COLO668 (cell line): ENCODE data around the gene MRPS22.
A peak's percentile ranks its signal among the peaks of the same experiment; 100 is the strongest.

Experiments used
- DNase-seq: peaks from one replicate; lab custom pipeline; 2025; ENCODE audit not compliant: unreplicated experiment; lab: John Stamatoyannopoulos, UW

The MRPS22 gene

GRCh38 chr3:139311557-139311956 lies 32.3 kb upstream of the MRPS22 start:
- DNase-seq: no peak

- no peak for DNase-seq
Measured at GRCh38 chr3:139312416-139312815, 31.4 kb upstream of the MRPS22 start.

GRCh38 chr3:139312959-139313358 lies 30.9 kb upstream of the MRPS22 start:
- no peak for DNase-seq

DNA sequence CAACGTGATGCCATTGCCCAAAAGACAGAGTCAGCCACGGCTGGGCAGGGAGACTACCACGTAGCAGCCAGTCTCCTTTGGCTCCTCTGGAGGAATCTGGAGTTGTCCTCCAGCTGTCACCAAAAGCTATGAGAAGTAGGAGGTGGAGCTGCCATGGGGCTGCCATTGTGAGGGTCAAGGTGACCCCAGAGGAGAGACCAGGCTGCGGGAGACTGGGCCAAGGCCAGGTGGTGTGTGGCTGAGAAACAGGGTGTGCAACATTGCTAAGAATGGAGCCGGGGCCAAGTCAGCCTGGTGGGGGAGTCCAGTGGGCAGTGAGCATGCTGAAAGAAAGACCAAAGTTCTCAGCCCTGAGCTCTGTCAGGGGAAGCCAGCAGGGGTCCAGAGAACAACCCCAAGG lies 29.9 kb upstream of the MRPS22 start:
- no peak for DNase-seq

DNA sequence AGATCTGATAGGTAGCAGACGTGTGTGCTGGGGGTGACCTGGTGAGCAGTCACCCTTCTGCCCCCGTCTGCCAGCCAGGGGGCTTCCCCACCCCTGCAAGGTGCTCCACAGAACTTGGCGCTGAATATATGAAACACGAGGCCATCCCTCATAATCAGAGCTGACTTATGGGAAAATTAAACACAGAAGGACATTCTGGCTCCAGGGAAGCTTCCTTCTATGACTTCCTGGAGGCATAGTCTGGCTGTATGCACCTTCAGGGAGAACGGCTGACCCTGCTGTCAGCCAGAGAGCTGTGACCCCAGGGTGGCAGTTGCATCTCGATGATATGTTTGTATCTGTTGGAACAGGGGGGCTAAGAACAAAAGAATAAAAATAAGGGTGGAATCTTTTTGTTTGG lies 26.6 kb upstream of the MRPS22 start:
- DNase-seq: no peak

DNA sequence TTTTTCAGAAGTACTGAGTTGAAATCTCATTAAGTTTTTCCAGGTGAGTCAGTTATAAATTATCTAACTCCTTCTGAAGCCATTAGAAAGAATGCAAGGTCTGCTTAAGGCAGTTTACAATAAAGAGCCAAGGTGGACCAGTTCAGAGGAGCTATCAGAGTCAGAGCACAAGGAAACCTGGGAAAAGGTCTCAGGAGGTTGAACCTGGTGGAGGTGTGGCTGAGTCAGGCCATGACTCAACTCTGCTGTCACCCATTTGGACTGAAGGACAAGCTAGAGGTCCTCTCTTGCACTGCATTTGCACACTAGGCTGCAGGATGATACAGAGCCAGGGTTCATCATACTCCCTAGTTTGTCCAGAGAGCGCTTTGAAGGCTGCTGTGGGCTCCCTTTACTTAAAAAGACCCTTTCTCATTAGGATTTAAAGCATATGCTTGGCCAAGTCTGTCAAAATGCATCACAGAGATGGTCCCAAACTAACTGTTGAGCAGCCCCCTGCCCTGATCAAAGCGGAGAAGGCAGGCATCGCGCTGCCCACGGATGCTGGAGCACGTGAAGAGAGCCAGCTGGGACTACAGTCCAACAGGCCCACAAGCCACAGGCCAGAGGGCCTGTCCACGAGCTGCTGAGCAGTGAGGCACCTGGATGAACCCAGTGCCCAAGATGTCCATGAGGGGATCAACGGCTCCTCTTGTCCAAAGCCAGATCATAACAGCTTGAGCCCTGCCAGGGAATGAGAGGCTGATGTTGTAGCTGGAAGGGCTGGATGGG lies 26.0 kb upstream of the MRPS22 start:
- no peak for DNase-seq

DNA sequence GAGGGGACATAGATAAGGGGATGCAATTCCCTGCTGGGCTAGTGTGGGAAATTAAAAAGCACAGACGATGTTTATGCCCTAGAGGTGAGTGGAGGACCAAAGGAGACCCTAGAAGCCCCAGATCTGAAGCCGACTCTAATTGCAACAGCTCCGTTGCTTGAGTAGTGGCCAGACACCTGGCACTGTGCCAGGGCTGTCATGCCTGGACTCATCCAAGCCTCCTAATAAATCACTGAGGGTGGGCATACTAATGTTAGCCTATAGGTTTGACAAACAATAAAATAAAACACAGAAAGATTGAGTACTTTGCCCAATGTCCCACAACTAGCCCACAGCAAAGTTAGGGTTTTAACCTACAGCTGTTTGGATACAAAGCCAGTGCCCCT lies 25.4 kb upstream of the MRPS22 start:
- peak; percentile 32 for DNase-seq

- DNase-seq: no peak
Measured at GRCh38 chr3:139318826-139319225, 25.0 kb upstream of the MRPS22 start.

- no peak for DNase-seq
Measured at GRCh38 chr3:139319428-139320402, 24.1 kb upstream of the MRPS22 start.

- DNase-seq: no peak
Measured at GRCh38 chr3:139320551-139321309, 23.1 kb upstream of the MRPS22 start.

- no peak for DNase-seq
Measured at GRCh38 chr3:139322346-139322745, 21.5 kb upstream of the MRPS22 start.

- DNase-seq: no peak
Measured at GRCh38 chr3:139323146-139323545, 20.7 kb upstream of the MRPS22 start.

- DNase-seq: no peak
Measured at GRCh38 chr3:139324456-139324855, 19.4 kb upstream of the MRPS22 start.

DNA sequence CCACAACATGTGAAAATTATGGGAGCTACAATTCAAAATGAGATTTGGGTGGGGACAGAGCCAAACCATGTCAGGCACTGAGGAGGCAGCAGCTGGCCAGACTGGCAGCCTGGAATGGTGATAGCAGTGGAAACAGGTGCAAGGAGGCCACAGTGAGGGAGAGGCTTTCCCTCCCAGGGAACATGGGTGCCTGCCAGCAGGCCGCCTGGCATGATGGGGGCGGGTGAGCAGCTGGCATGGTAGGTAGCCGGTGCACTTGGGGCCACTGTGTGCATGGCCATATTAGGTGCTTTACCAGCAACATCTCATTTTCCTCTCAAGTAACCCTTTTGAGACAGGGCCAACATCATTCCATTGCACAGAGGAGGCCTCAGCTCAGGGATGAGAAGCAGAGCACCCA lies 18.3 kb upstream of the MRPS22 start:
- no peak for DNase-seq

DNA sequence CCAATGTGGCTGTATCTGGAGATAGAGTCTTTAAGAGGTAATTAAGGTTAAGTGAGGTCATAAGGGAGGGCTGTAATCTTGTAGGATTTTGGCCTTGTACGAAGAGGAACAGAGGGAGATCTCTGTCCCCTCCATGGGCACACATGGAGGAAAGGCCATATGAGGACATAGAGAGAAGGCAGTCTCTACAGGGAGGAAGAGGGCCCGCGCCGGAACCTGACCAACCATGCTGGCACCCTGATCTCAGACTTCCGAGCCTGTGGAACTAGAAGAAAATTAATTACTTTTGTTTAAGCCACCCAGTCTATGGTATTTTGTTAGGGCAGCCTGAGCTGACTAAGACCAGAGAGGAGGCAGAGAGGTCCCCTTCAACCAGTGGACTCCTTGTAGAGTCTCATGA lies 17.7 kb upstream of the MRPS22 start:
- DNase-seq: no peak

GRCh38 chr3:139326707-139327106 lies 17.1 kb upstream of the MRPS22 start:
- DNase-seq: no peak

GRCh38 chr3:139327231-139327630 lies 16.6 kb upstream of the MRPS22 start:
- DNase-seq: no peak

GRCh38 chr3:139327861-139328260 lies 16.0 kb upstream of the MRPS22 start:
- no peak for DNase-seq

GRCh38 chr3:139328356-139328755 lies 15.5 kb upstream of the MRPS22 start:
- DNase-seq: no peak

DNA sequence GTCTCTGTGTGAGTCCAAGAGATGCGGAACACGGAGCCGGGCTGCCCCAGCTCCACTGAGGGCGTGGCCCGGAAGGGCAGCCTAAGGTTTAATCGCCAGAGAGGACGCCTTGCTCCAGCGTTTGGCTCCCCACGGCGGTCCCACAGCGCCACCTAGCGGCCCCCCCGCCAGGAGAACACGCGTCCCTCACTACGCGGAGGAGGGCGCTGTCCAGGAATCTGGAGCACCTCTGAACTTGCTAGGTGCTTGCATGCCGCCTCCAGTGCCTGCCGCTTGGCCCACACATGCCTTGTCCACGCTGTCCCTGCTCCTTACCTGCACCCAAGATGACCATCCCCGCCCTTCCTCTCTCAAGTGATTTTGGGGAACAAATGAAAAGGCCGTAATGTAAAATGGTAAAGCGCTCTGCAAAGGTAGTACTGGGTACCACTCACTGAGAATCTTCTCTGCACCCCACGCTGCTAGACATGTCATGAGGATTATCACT lies 14.4 kb upstream of the MRPS22 start:
- DNase-seq: peak; percentile 75

DNA sequence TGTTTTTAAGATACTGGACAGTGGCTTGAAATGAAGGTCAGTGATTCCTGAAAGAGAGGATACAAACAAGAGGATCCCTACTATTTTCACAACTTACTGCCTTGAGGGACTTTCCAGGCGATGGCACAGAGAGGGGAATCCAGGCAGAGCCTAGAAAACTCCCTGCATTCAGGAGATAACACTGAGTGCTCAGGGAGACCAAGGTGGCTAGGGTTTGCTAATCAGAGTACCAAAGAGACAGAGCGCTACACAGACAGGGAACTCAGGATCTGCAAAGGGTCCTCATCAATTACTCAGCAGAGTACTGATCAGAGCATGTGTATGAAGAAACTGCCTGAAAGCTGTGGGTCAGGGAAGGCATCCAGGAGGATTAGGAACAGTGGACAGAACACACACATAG lies 11.7 kb upstream of the MRPS22 start:
- DNase-seq: no peak
